GM19023 (cell line): ENCODE results near the gene MRGPRD.

Experiments used
- ATAC-seq: cut with Tn5 transposase; IDR thresholded peaks from one replicate; pipeline ENCODE4 v1.9.1; 2021; ENCODE audit warnings: mild to moderate bottlenecking, moderate library complexity; ENCODE audit not compliant: unreplicated experiment

Gene MRGPRD

DNA sequence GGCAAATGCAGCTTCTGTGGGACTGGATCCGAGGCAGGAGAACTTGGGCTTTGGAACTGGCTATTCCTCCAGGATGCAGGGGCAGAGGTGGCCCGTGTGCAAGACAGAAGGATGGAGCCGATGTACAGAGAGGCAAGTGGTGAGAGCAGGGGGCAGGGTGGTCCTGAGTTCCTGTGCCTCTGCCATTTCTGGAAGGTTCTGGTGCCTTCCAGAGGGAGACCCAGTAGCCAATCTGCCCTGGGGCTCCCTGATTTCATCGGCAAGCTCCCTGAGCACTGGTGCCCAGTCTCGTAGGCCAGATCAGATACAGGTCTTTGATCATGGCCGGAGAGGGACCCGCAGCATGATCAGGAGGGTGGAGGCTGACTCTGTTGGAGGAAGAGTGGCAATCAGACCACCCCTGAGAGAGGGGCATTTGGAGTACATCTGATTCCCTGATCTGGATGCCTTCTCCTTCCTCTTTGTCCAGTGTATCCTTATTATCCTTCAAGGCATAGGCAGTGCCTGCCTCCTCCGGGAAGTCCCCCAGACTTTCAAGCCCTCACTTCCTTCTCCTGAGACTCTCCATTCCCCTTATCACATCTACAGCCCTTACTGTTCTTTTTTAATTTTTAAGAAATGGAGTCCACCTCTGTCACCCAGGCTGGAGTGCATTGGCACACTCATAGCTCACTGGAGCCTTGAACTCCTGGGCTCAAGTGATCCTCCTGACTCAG lies 9.7 kb downstream of the MRGPRD start:
- no peak for ATAC-seq

DNA sequence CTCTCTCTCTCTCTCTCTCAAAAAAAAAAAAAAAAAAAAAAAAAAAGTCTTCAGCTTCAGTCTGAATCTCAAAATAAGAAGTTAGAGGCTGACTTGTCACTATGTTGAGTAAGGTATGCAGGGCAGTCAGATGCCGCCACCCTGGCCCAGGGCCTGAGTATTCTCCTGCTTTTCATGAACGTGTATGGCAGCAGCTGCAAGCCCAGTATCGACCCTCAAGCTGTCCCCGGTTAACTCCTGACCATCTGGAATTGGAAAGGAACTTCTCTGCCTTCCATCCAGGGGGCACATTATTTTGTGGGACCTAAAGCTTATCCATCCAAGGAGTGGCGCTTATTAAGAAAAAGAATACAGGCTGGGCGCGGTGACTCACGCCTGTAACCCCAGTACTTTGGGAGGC lies 11.4 kb downstream of the MRGPRD start:
- no peak for ATAC-seq

DNA sequence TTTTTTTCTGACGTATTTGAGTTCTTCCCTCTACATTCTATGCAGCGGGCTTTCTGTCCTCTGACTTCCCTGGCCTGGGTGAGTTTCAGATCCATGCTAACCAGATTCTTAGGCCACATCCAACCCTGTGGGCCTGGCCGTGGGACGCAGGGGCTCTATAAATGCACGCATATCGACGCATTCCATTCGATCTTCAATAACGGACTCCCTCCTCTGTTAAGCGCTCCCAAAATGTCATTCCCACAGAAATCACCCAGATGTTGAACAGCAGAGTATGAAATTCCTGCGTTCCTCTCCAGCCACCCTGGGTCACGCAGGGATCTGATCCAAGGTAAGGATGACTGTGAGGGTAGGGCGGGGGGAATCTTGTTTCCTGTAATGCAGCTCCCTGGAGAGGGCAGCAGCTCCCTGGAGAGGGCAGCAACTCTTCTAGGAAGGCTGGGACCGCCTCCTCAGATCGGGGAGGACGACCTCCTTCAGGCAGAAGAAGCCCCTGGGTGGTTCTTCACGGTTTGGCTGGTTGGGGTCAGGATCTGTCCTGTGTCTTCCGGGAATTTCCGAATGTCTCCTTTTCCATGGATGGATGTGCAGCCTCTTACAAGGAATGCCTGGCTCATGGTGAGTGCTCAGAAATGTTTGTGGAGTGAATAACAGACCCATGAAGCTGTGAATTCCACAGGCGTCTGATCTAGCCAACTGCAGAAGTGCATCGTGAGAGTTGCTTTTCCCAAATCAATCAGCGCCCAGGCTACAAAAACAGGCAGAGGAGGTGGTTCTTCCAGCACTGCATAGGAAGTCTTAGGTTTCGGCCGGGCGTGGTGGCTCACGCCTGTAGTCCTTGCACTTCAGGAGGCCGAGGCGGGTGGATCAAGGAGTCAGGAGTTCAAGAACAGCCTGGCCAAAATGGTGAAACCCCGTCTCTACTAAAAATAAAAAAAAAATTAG lies 12.2 kb downstream of the MRGPRD start:
- no peak for ATAC-seq

DNA sequence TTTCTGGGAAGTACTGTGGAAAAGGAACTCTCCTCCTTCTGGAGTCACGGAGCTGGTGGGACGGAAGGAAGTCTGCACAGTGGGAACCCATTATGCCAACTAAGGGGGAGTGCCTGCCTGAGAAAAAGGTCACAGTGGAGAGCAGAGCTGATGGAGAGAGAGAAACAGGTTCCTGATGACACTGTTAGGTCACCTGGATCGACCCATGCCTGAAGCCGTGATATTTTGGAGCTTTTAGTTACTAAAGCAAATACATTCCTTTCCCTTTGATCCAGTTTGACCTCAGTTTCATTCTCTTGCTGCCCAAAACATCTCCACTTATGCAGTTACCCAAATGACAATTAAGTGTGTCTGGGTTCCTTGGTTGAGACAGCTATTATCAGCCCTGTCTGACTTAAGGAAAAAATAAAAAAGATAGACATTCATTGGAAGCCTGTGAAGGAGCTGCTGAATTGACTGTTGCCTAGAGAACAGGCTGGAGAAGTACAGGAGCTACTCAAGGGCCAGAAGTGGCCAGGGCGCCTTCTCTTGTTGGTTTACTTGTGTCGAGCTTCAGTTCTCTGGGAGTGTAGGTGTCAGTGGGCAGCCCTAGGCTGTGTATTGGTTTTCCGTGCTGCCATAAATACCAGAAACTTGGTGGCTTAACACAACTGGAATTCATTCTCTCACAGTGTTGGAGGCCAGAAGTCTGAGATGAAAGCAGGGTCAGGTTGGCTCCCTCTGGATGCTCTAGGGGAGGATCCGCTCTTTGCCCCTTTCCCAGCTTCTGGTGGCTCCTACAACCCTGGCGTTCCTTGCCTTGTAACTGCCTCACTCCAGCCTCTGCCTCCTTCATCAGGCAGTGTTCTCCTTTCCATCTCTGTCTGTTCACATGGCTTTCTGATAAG lies 13.6 kb downstream of the MRGPRD start:
- ATAC-seq = no peak

DNA sequence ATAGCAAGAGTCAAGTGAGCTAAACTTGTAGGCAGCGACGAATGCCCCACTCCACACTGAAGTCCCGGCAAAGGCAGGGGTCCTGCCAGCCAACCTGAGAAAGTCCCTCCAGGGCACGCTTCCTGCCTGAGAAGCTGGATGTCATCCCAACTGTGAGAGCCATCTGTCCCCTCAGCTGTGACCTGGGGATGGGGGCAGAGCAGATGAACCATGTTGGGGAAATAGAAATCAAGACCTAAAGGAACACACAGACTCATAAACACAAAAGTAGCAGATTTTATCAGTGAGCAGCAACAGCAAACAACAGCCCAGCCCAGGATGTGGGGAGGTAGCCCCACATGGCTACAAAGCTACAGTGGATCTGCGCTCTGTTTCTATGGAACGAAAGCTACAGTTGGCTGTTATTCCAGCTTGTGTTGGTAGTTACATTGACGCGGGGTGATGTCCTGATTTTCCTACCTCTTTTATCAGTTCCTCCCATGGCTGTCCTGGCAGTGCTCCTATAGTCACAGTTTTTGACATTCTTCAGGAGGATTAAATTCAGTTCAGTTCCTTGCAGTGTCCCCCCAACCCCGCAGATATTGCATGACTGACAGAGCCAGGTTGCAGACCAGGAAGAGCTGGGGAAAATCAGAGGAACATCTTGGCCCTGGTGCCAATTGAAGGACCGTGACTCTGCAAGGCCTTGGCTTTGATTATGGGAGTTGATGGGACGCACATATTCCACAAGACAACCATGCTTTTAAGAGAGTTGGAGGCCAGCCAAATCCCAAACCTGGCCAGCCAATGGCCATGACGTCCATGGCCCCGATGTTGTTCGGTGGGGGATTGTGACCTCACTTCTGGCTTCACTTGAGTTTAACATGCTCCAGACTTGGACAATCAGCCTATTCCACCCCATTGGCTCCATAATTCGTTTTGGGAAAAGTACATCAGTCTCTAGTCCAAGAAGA lies 14.6 kb downstream of the MRGPRD start:
- no peak for ATAC-seq

DNA sequence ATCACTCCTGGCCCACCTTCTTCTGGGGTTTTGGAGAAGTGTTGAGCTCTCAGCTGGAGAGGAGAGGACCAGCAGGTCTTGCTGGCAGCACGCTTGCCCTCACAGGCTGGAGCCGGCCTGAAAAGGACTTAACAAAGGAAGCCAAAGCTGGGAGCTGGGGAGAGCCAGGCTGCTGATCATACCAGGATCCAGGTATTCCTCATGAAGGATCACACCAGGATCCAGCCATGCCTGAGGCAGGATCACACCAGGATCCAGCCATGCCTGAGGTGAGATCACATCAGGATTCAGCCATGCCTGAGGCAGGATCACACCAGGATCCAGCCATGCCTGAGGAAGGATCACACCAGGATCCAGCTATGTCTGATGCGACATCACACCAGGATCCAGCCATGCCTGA lies 17.0 kb downstream of the MRGPRD start:
- no peak for ATAC-seq

DNA sequence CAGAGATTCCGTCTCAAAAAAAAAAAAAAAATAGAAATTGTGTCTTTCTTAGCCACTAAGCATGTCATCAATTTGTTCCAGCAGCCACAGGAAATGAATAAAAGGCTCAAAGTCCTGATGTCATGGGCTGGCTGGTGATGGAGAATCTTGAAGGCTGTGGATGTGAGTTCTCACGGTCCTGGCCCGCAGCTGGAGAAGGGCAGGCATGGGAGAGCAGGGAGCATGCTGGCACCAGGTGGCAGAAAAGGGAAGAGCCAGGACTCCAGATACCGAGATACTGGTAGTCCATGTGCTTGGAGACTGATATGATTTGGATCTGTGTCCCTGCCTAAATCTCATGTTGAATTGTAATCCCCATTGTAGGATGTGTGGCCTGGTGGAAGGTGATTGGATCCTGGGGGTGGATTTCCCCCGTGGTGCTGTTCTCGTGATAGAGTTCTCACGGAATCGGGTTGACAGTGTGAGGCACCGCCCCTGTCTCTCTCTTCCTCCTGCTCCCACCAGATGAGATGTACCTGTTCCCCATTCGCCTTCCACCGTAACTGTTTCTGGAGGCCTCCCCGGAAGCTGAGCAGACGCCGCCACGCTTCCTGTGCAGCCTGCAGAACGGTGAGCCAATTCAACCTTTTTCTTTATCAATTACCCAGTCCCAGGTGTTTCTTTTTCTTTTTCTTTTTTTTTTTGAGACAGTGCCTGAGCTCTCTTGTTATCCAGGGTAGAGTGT lies 18.1 kb downstream of the MRGPRD start:
- no peak for ATAC-seq

DNA sequence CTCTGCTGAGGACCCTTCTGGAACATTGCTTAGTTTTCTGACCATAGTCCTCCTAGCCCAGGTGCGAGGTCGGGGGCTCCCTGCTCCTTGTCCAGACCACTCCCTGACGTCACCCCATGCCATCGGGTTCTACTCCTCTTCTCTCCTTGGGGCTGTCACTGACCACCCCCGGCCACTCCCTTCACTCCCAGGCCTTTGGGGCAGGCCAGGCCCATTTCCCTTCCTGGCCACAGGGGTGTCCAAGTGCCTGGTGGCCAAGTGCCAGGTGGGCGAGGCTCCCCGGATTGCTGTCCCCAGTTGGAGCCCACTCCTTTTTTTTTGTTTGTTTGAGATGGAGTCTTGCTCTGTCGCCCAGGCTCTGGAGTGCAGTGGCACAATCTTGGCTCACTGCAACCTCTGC lies 19.5 kb downstream of the MRGPRD start:
- no peak for ATAC-seq

DNA sequence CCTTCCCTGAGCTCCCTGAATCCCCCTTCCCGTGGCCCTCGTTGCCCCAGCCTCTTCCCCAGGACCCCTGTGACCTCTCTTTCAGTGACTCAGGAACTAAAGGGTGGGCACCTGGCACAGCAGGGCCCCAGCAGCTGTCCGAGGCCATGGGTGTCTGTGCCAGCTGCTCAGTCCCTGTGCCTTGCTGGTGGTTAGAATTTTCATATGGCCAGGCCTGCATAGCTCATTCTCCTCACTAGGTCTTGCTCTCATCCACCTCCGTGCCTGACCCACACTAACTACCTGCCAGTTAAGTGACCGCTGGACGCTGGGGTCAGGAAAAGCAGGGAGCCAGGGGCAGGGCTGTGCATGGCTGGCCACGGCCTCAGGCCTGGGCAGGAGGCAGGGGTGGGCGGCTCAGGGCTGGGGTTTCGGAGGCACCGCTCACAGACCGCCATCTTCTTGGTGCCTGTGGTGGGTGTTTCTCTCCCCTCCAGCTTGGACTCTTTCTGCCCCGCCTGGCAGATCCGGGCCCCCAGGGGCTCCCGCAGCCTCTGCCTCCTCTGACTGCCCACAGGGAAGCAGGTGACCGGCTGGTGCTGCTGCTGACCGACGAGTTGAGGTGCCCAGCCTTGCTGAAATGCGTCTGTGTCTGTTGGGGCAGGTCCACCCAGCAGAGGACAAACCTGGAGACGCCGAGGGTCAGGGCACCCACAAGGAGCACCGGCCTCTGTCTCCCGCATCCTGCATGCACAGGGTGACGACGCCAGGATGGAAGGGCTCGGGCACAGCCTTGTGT lies 20.3 kb downstream of the MRGPRD start:
- ATAC-seq = no peak

DNA sequence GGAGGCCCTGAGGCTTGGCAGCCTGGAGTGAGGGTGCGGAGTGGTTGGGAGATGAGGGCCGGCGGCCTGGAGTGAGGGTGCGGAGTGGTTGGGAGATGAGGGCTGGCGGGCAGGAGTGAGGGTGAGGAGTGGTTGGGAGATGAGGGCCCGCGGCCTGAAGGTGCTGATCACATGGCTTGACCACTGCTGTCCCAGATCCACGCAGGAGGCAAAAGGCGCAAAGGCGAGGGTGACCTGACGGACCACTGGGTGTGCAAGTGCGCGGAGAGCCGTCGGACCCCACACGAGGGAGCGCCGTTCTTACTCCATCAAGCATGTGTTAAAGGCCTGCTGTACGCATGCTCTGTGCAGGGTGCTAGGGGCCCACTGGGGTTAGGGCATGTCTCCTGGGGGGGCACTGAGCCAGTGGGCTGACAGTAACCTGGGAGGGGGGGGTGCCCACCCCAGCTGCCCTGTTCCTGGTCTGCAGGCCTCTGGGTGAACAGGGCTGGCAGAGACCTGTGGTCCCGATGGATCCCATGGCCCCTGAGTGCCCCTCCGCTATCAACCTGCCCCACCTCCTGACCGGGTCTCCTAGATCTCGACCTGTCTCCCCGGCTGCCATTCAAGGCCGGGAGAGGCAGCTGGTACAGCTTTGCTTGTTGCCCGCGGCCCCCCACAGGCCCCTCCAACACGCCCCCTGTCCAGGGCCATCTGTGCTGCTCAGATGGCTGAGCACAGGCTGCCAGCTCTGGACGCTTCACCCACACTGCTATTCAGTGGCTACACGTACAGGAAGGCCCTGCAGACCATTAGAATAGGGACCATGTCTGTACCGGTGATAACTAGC lies 21.1 kb downstream of the MRGPRD start:
- no peak for ATAC-seq

DNA sequence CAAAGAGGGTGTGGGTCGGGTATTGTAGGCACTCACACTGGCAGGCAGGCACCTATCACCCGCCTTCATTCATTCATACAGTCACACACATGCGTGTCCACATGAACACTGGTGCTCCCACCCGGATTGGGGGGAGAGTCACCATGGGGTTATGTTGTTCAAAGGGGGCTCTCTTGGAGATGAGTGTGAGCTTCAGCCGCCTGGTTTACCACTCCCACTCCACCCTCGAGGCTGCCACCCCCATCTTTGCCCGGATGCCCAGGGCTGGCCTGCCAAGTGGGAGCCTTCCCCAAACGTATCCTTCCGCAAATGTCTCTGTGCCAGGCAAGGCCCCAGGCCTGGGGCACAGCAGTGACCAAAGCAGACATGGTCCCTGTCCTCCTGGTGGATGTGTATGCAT lies 22.6 kb downstream of the MRGPRD start:
- no peak for ATAC-seq

DNA sequence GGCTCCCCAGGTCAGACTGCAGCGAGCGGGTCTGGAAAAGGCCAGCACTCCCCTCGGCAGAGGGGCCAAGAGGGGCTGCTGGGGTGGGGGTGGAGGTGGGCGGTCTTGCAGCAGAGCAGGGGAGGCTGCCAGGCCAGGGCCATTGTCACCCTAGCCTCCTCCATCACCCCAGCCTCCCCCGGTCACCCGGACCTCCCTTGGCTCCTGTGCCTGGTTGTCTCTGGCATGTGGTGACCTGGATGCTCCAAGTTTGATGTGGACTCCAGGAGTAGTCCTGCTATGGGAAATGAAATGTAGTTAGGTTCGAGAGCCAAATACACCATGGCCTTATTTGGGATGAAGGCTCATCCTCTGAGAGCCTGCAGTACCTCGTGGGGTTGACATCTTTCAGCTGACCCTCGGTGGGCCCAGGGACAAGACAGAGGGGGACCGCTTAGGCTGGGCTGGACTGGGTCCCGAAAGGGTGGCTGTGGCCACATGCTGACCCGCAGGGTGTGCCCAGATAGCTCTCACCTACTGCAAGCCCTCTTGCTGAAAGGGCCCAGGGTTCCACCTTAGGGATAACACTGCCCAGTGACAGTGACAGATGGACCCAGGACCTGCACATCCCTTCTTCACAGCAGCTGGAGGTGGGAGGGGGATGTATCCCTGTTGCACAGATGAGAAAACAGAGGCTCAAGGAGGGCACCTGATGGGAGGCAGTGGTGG lies 24.1 kb downstream of the MRGPRD start:
- ATAC-seq = no peak

DNA sequence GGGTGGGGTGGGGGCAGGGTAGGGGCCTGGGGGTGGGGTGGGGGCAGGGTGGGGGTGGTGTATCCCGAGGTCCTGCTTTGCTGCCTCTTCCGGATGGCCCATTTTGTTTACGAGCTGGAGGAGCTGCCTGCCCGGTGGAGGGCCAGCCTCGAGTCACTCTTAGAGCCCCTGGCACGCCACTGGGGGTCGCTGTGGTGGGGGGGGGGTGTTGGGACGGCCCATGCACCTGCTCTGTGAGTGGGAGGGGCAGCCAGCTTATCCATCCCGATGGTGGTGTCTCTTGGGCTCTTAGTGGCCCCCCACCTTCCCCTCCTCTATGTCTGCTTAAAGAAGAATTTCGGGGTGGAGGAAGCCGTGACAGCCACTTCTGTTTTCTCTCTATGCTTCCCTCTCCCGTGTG lies 24.6 kb downstream of the MRGPRD start:
- ATAC-seq = no peak

DNA sequence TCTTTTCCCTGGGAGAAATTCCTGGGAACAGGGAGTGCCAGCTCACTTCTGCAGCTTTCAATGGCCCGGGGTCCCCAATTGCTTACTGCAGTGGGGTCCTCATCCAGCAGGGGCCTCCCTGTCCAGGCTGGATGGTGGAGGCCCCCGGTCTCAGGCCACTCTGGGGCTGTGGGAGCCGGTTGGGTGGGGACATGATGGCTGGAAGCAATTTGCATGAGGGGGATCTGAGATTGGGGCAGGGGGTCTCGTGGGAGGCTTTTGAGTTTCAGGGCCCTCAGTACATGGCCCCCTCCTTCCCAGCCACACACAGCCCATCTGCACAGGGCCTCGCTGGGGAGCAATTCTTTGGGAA lies 25.2 kb downstream of the MRGPRD start:
- ATAC-seq = no peak

DNA sequence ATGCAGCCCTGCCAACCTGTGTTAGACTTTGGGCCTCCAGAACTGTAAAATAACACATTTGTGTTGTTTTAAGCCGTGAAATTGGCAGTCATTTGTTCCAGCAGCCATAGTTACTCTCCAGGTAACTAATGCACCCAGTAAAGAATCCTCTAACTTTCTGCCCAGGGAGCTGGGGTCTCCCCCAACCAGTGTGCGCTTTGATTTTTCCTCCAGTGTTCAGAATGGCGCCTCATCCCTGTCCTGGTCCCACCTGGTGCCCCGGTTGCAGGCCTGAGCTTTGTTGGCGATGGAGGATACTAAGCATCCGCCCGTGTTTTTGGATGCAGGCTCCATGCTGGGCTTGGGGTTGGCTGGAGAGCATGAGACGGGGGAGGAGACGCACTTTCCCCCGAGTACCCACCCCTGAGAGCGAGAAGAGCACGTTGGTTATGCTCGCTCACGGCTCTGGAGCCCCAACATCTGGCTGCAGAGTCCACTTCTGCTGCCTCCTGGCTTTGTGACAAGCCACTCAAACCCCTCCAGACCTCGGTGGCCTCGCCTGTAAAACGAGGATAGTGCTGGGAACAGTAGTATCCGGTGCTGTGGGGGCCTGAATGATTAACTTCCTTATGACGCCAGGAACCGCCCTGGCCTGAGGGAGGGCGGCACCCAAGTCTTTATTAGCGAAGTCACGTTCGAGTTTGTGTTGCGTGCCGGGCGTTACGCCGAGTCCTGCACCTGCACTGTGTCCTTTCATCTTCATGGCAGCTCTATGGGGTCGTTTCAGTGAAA lies 25.8 kb downstream of the MRGPRD start:
- ATAC-seq = no peak

DNA sequence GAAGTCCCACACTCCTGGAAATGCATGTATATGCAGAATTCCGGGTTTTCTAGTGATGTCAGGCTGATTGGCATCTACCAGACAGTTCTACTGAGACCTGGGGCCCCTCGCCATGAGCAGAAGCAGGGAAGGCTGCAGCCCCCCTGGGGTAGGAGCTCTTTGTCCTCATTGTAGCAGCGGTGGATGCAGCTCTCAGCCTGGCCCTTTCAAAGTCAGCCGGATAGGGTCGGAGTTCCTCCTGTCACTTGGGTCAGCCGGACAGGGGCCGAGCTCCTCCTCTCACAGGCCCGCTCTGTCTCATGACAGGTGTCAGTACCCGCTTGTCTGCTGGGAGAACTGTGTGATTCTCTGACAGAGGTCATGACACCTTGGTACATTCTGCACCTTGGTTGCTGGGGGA lies 30.0 kb downstream of the MRGPRD start:
- ATAC-seq = no peak

DNA sequence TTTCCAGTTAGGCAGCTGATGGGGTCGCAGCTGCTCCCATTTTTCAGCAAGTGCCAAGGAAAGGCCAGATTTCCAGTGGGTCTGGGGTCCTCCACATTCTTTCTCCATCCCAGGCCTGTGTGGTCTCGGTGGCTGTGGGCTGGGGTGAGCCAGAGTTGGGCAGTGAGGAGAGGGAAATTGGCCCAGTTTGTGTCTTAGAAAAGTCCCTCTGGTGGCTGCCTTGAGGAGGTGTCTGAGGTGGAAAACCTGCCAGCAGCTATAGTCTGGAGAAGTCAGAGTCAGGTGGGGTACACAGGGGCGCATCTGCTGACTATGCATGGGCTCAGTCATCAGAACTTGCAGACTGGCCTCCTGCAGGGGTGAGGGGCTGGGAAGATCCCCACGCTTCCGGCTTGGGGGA lies 30.5 kb downstream of the MRGPRD start:
- no peak for ATAC-seq
